ENCODE results near the gene AADACL2. TPM values are rescaled to one million over a fixed set of nuclear protein-coding genes. Genes with fewer than 3 reads are reported as not detected.

AADACL2 gene
- polyA plus RNA-seq, 1 experiment, result not detected

DNA sequence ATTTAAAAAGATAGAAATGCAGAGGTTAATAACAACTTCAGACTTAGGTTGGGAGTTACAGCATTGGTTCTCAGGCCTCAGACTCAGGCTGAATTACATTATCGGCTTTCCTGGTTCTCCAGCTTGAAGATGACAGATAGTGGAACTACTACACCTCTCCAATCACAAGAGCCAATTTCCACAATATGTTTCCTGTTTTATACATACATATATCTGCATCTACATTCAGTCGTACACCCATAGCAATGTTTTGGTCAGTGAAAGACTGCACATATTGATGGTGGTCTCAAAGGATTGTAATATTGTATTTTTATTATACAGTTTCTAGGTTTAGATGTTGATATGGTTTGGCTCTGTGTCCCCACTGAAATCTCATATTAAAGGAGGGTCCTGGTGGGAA is 35.4 kb downstream of the AADACL2 start:
- DNase-seq (ENCODE audit: low read depth), result no peak
- ChIA-PET POLR2A (no interaction called here), CTCF (no interaction called here)
- Histone ChIP-seq H3K36me3 (ENCODE audit: control insufficient read depth, insufficient read depth, low read length) (no peaks in the 10 kb centered on the region), H3K27me3 (ENCODE audit: control insufficient read depth, insufficient read depth, low read length) (no peaks in the 10 kb centered on the region), H3K4me3 (ENCODE audit: low read depth, low read length) (no peak overlapping the region)
- TF ChIP-seq, protein P1, sequence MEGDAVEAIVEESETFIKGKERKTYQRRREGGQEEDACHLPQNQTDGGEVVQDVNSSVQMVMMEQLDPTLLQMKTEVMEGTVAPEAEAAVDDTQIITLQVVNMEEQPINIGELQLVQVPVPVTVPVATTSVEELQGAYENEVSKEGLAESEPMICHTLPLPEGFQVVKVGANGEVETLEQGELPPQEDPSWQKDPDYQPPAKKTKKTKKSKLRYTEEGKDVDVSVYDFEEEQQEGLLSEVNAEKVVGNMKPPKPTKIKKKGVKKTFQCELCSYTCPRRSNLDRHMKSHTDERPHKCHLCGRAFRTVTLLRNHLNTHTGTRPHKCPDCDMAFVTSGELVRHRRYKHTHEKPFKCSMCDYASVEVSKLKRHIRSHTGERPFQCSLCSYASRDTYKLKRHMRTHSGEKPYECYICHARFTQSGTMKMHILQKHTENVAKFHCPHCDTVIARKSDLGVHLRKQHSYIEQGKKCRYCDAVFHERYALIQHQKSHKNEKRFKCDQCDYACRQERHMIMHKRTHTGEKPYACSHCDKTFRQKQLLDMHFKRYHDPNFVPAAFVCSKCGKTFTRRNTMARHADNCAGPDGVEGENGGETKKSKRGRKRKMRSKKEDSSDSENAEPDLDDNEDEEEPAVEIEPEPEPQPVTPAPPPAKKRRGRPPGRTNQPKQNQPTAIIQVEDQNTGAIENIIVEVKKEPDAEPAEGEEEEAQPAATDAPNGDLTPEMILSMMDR (IDR thresholded peaks at IDR 0.05; ENCODE audit: insufficient read depth, low read depth, low read length), result no peak

DNA sequence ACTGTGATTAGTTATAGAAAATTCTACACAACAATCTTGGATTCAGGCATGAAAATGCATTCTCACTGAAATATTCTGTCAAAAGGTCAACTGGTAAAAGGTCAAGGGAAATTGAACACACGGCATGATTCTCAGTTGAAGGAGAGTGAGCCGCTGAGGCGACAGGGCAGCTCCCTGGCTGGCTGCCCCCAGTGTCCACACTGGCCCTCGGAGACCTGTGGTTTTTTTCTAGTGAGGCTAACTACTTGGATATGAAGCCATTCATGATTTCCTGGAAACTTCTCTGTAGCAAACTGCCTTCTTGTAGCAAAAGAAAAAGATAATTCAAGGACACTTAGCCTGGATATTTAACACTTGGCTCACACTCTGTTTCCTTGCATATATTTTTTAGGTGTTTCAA is 37.2 kb downstream of the AADACL2 start:
- DNase-seq (ENCODE audit: low read depth), result no peak
- CTCF ChIA-PET, result no interaction called here

DNA sequence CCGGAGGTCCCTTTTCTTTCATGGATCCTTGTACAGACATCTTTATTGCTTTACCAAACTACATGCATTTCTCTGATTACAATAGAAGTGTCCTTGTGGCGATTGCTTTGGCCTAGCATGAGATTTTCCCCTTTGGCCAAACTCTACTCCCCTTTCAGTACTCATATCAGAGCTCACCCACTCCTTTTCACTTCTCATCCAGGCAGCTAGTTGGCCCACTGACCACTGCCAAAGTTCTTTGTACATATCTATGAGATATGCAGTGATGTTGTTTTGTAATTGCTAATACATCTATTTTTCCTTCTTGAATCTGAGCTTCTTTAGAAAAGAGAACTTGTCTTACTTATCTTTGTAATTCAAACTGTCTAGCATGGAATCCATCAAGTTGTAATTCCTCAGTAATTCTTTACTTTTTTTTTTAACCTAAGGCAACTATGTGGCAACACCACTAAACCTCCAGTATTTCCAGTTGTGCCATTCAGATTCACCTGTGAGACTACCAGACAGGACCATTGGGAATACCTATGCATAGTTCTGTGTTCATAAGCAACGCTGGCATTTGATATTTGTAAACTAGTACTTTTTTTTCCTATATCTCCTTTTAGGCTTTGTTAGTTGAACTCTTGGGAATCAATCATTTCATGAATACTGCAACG is 39.2 kb downstream of the AADACL2 start:
- ChIA-PET POLR2A (no interaction called here), CTCF (interaction anchor here (1.1 to 1.2 kb wide), 2 partner anchors 17 to 31 kb away, joined by 3 to 4 read pairs; no protein-coding TSS in a partner anchor)
- Histone ChIP-seq H3K27me3 (ENCODE audit: control insufficient read depth, insufficient read depth, low read length) (no peaks in the 10 kb centered on the region), H3K36me3 (ENCODE audit: control insufficient read depth, insufficient read depth, low read length) (no peaks in the 10 kb centered on the region), H3K4me3 (ENCODE audit: low read depth, low read length) (no peak overlapping the region)
- no peak for DNase-seq (ENCODE audit: low read depth)
- TF ChIP-seq, protein P1 (IDR thresholded peaks at IDR 0.05; ENCODE audit: insufficient read depth, low read depth, low read length), result no peak

More for the DNA sequence above, 37.2 kb downstream of the AADACL2 start:
- Histone ChIP-seq H3K4me3 (ENCODE audit: low read depth, low read length) (no peak overlapping the region), H3K36me3 (ENCODE audit: control insufficient read depth, insufficient read depth, low read length) (no peaks in the 10 kb centered on the region), H3K27me3 (ENCODE audit: control insufficient read depth, insufficient read depth, low read length) (no peaks in the 10 kb centered on the region)
- POLR2A ChIA-PET, result no interaction called here
- TF ChIP-seq, protein P1 (IDR thresholded peaks at IDR 0.05; ENCODE audit: insufficient read depth, low read depth, low read length), result no peak

DNA sequence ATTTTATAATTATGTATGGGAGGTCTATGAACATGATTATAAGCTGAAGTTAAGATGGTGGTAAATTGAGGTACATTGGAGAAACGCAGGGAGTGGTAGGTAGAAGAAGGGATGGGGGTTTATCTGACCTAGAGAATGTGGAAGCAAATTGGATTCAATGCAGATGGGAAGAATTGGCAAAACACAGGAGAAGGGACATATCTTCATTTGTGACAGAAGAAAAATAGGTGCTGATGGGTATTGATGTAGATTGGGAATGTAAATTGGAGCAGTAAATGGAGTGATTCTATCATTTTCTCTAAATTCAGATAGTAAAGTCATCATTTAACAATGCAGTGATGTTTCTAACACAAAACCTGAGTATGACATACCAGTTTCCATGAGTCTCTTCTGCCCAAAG is 40.5 kb downstream of the AADACL2 start:
- no peak for DNase-seq (ENCODE audit: low read depth)
- CTCF ChIA-PET, result interaction anchor here (1.1 kb wide), 1 partner anchor 16 kb away, joined by 4 read pairs; no protein-coding TSS in a partner anchor
- Histone ChIP-seq H3K4me3 (ENCODE audit: low read depth, low read length) (no peak overlapping the region), H3K27me3 (ENCODE audit: control insufficient read depth, insufficient read depth, low read length) (no peaks in the 10 kb centered on the region), H3K36me3 (ENCODE audit: control insufficient read depth, insufficient read depth, low read length) (no peaks in the 10 kb centered on the region)
- TF ChIP-seq, protein P1 (IDR thresholded peaks at IDR 0.05; ENCODE audit: insufficient read depth, low read depth, low read length), result no peak
- POLR2A ChIA-PET, result no interaction called here

DNA sequence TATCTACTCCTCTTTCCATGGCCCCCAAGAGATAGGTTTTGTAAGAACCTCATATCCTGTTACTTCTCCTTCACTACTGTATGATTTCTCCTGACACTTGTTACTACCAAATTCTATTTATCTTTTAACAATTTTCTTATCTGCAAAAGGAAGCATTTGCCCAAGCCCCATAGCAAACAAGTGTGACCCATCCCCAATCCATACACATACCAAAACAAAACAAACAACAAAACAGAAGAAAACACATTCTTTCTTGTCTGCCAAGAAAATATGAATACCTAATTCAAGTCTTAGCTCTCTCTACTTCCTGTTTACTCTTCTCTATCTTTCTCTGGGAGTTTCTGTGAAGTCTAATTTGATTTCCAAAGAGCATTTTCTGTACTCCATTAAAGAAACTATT is 41.2 kb downstream of the AADACL2 start:
- ChIA-PET CTCF (no interaction called here), POLR2A (no interaction called here)
- no peak for DNase-seq (ENCODE audit: low read depth)
- TF ChIP-seq, protein P1 (IDR thresholded peaks at IDR 0.05; ENCODE audit: insufficient read depth, low read depth, low read length), result no peak
- no peaks in the 10 kb centered on the region for H3K27me3 ChIP-seq (ENCODE audit: control insufficient read depth, insufficient read depth, low read length)
- no peaks in the 10 kb centered on the region for H3K36me3 ChIP-seq (ENCODE audit: control insufficient read depth, insufficient read depth, low read length)
- no peak overlapping the region for H3K4me3 ChIP-seq (ENCODE audit: low read depth, low read length)
